ENCODE results near the gene NPM1. TPM values are rescaled to one million over a fixed set of nuclear protein-coding genes. Genes with fewer than 3 reads are reported as not detected.

NPM1 gene
- total and polyA plus RNA-seq, 4 donors, result 496 to 4,113 (median 1,233) TPM

- no peaks in the 10 kb centered on the region for H3K4me1 ChIP-seq (ENCODE audit: control insufficient read depth in 1 of 2, insufficient read depth in 2 of 2, low read length in 2 of 2)
- no peaks in the 10 kb centered on the region for H3K36me3 ChIP-seq (ENCODE audit: control insufficient read depth in 1 of 2, insufficient read depth in 2 of 2, low read length in 1 of 2)
- ATAC-seq (ENCODE audit: low FRiP score) (no peak), DNase-seq (no peak)
- intact Hi-C loops (cut with DNase I), result loop anchor here in 1 of 2 donors (10.0 kb wide), 2 partner anchors 167 to 597 kb away; no protein-coding TSS in a partner anchor
- H3K9me3 ChIP-seq (ENCODE audit: control insufficient read depth, low read length), result no peaks in the 10 kb centered on the region
- H3K27me3 ChIP-seq (ENCODE audit: control insufficient read depth in 1 of 2, insufficient read depth in 2 of 2, low read length in 1 of 2), result no peaks in the 10 kb centered on the region
- 90% methylated on average over 20 of the region's 20 CpGs for WGBS, 2 donors
- no peak overlapping the region for H3K27ac ChIP-seq (ENCODE audit: low read depth in 1 of 2, low read length in 2 of 2)
- no peak overlapping the region for H3K4me3 ChIP-seq (ENCODE audit: low read length in 2 of 2)
Measured at GRCh38 chr5:171427318-171428167, 39.9 kb downstream of the NPM1 start.

GRCh38 chr5:171428168-171428696 lies 40.6 kb downstream of the NPM1 start:
- WGBS, 2 donors, result 96 to 98% methylated on average over 9 of the region's 9 CpGs
- DNase-seq (no peak), ATAC-seq (ENCODE audit: low FRiP score) (no peak)

GRCh38 chr5:171428809-171429542 lies 41.3 kb downstream of the NPM1 start:
- no peaks in the 10 kb centered on the region for H3K4me1 ChIP-seq (ENCODE audit: control insufficient read depth in 1 of 2, insufficient read depth in 2 of 2, low read length in 2 of 2)
- H3K4me3 ChIP-seq (ENCODE audit: low read length in 2 of 2), result no peak overlapping the region
- 93 to 95% methylated on average over 16 of the region's 16 CpGs for WGBS, 2 donors
- ATAC-seq (ENCODE audit: low FRiP score) (no peak), DNase-seq (peak in 1 of 2 donors; percentile 12)
- no peaks in the 10 kb centered on the region for H3K27me3 ChIP-seq (ENCODE audit: control insufficient read depth in 1 of 2, insufficient read depth in 2 of 2, low read length in 1 of 2)
- intact Hi-C loops (cut with DNase I), result loop anchor here in 1 of 2 donors (10.0 kb wide), 2 partner anchors 166 to 596 kb away; no protein-coding TSS in a partner anchor
- H3K36me3 ChIP-seq (ENCODE audit: control insufficient read depth in 1 of 2, insufficient read depth in 2 of 2, low read length in 1 of 2), result no peaks in the 10 kb centered on the region
- H3K9me3 ChIP-seq (ENCODE audit: control insufficient read depth, low read length), result no peaks in the 10 kb centered on the region
- no peak overlapping the region for H3K27ac ChIP-seq (ENCODE audit: low read depth in 1 of 2, low read length in 2 of 2)

More at GRCh38 chr5:171428168-171428696, 40.6 kb downstream of the NPM1 start:
- intact Hi-C loops (cut with DNase I), result loop anchor here in 1 of 2 donors (10.0 kb wide), 2 partner anchors 167 to 597 kb away; no protein-coding TSS in a partner anchor
- H3K4me3 ChIP-seq (ENCODE audit: low read length in 2 of 2), result no peak overlapping the region
- no peaks in the 10 kb centered on the region for H3K9me3 ChIP-seq (ENCODE audit: control insufficient read depth, low read length)
- no peaks in the 10 kb centered on the region for H3K36me3 ChIP-seq (ENCODE audit: control insufficient read depth in 1 of 2, insufficient read depth in 2 of 2, low read length in 1 of 2)
- no peak overlapping the region for H3K27ac ChIP-seq (ENCODE audit: low read depth in 1 of 2, low read length in 2 of 2)
- H3K27me3 ChIP-seq (ENCODE audit: control insufficient read depth in 1 of 2, insufficient read depth in 2 of 2, low read length in 1 of 2), result no peaks in the 10 kb centered on the region
- no peaks in the 10 kb centered on the region for H3K4me1 ChIP-seq (ENCODE audit: control insufficient read depth in 1 of 2, insufficient read depth in 2 of 2, low read length in 2 of 2)

- Histone ChIP-seq H3K4me3 (ENCODE audit: low read length in 2 of 2) (no peak overlapping the region), H3K27me3 (ENCODE audit: control insufficient read depth in 1 of 2, insufficient read depth in 2 of 2, low read length in 1 of 2) (no peaks in the 10 kb centered on the region), H3K36me3 (ENCODE audit: control insufficient read depth in 1 of 2, insufficient read depth in 2 of 2, low read length in 1 of 2) (no peaks in the 10 kb centered on the region), H3K4me1 (ENCODE audit: control insufficient read depth in 1 of 2, insufficient read depth in 2 of 2, low read length in 2 of 2) (no peaks in the 10 kb centered on the region), H3K27ac (ENCODE audit: low read depth in 1 of 2, low read length in 2 of 2) (no peak overlapping the region), H3K9me3 (ENCODE audit: control insufficient read depth, low read length) (no peaks in the 10 kb centered on the region)
- ATAC-seq (ENCODE audit: low FRiP score) (no peak), DNase-seq (peak in 1 of 2 donors; percentile 38)
- intact Hi-C loops (cut with DNase I), result loop anchor here in 1 of 2 donors (10.0 kb wide), 2 partner anchors 165 to 595 kb away; no protein-coding TSS in a partner anchor
- WGBS, 2 donors, result 95% methylated on average over 4 of the region's 4 CpGs
Measured at GRCh38 chr5:171429543-171429910, 41.9 kb downstream of the NPM1 start.

- peak; percentile 16 to 42 for DNase-seq
- no peaks in the 10 kb centered on the region for H3K27me3 ChIP-seq (ENCODE audit: control insufficient read depth in 1 of 2, insufficient read depth in 2 of 2, low read length in 1 of 2)
- H3K4me1 ChIP-seq (ENCODE audit: control insufficient read depth in 1 of 2, insufficient read depth in 2 of 2, low read length in 2 of 2), result no peaks in the 10 kb centered on the region
- H3K9me3 ChIP-seq (ENCODE audit: control insufficient read depth, low read length), result no peaks in the 10 kb centered on the region
- WGBS, 2 donors, result 90 to 95% methylated on average over 7 of the region's 7 CpGs
- no peak overlapping the region for H3K4me3 ChIP-seq (ENCODE audit: low read length in 2 of 2)
- ATAC-seq (ENCODE audit: low FRiP score), result no peak
- intact Hi-C loops (cut with DNase I), result no loop called here
- H3K27ac ChIP-seq (ENCODE audit: low read depth in 1 of 2, low read length in 2 of 2), result no peak overlapping the region
- no peaks in the 10 kb centered on the region for H3K36me3 ChIP-seq (ENCODE audit: control insufficient read depth in 1 of 2, insufficient read depth in 2 of 2, low read length in 1 of 2)
Measured at GRCh38 chr5:171431251-171431777, 43.7 kb downstream of the NPM1 start.

- H3K27ac ChIP-seq (ENCODE audit: low read depth in 1 of 2, low read length in 2 of 2), result no peak overlapping the region
- DNase-seq (peak; percentile 41 to 52), ATAC-seq (ENCODE audit: low FRiP score) (no peak)
- no peaks in the 10 kb centered on the region for H3K36me3 ChIP-seq (ENCODE audit: control insufficient read depth in 1 of 2, insufficient read depth in 2 of 2, low read length in 1 of 2)
- 78 to 79% methylated on average over 8 of the region's 8 CpGs for WGBS, 2 donors
- intact Hi-C loops (cut with DNase I), result no loop called here
- no peaks in the 10 kb centered on the region for H3K9me3 ChIP-seq (ENCODE audit: control insufficient read depth, low read length)
- H3K4me1 ChIP-seq (ENCODE audit: control insufficient read depth in 1 of 2, insufficient read depth in 2 of 2, low read length in 2 of 2), result no peaks in the 10 kb centered on the region
- H3K4me3 ChIP-seq (ENCODE audit: low read length in 2 of 2), result no peak overlapping the region
- H3K27me3 ChIP-seq (ENCODE audit: control insufficient read depth in 1 of 2, insufficient read depth in 2 of 2, low read length in 1 of 2), result no peaks in the 10 kb centered on the region
Measured at GRCh38 chr5:171432076-171432475, 44.4 kb downstream of the NPM1 start.

GRCh38 chr5:171432583-171433351 lies 45.1 kb downstream of the NPM1 start:
- Histone ChIP-seq H3K27me3 (ENCODE audit: control insufficient read depth in 1 of 2, insufficient read depth in 2 of 2, low read length in 1 of 2) (no peaks in the 10 kb centered on the region), H3K9me3 (ENCODE audit: control insufficient read depth, low read length) (no peaks in the 10 kb centered on the region), H3K4me1 (ENCODE audit: control insufficient read depth in 1 of 2, insufficient read depth in 2 of 2, low read length in 2 of 2) (no peaks in the 10 kb centered on the region), H3K4me3 (ENCODE audit: low read length in 2 of 2) (no peak overlapping the region), H3K36me3 (ENCODE audit: control insufficient read depth in 1 of 2, insufficient read depth in 2 of 2, low read length in 1 of 2) (no peaks in the 10 kb centered on the region), H3K27ac (ENCODE audit: low read depth in 1 of 2, low read length in 2 of 2) (no peak overlapping the region)
- ATAC-seq (ENCODE audit: low FRiP score) (no peak), DNase-seq (peak; percentile 22 to 24)
- intact Hi-C loops (cut with DNase I), result no loop called here
- WGBS, 2 donors, result 94 to 95% methylated on average over 16 of the region's 16 CpGs

GRCh38 chr5:171433352-171433698 lies 45.7 kb downstream of the NPM1 start:
- Histone ChIP-seq H3K27me3 (ENCODE audit: control insufficient read depth in 1 of 2, insufficient read depth in 2 of 2, low read length in 1 of 2) (no peaks in the 10 kb centered on the region), H3K4me1 (ENCODE audit: control insufficient read depth in 1 of 2, insufficient read depth in 2 of 2, low read length in 2 of 2) (no peaks in the 10 kb centered on the region), H3K27ac (ENCODE audit: low read depth in 1 of 2, low read length in 2 of 2) (no peak overlapping the region), H3K9me3 (ENCODE audit: control insufficient read depth, low read length) (no peaks in the 10 kb centered on the region), H3K36me3 (ENCODE audit: control insufficient read depth in 1 of 2, insufficient read depth in 2 of 2, low read length in 1 of 2) (no peaks in the 10 kb centered on the region), H3K4me3 (ENCODE audit: low read length in 2 of 2) (no peak overlapping the region)
- 87 to 90% methylated on average over 6 of the region's 6 CpGs for WGBS, 2 donors
- intact Hi-C loops (cut with DNase I), result no loop called here
- no peak for ATAC-seq (ENCODE audit: low FRiP score)
- DNase-seq, result peak in 1 of 2 donors; percentile 50

All from aorta (tissue), 5 donors.